H1 (cell line): ENCODE measurements around the gene CDKN2A. TPM values are rescaled to one million over a fixed set of nuclear protein-coding genes. Genes with fewer than 3 reads are reported as not detected.

Source experiments
- CTCF ChIA-PET: fragments of 300-600 bp; sonication (Branson Sonifier 250); formaldehyde crosslinking; loops from one replicate; lab custom pipeline; 2021; ENCODE audit not compliant: partially characterized antibody; lab: Charles Lee
- POLR2A ChIA-PET: fragments of 300-600 bp; sonication (Branson Sonifier 250); formaldehyde crosslinking; loops from one replicate; lab custom pipeline; 2021; ENCODE audit warnings: inconsistent platforms; ENCODE audit not compliant: partially characterized antibody; lab: Charles Lee
- DNase-seq, 2 experiments: peaks; one replicate each; pipeline versions ENCODE4 v3.0.0 to v3.0.0-alpha.2; 2010 to 2022; ENCODE audit warnings: low spot score in 2 of 2, low read depth in 1 of 2, mixed read lengths in 1 of 2
- FAIRE-seq: peaks from 2 replicates; lab custom pipeline; 2011; peaks lifted over from hg19 to GRCh38; lab: Jason Lieb, UNC
- H2AFZ ChIP-seq: 2 replicates; pipeline ENCODE4 v1.8.1; 2012; ENCODE audit warnings: low read length, inconsistent platforms
- H2AK5ac ChIP-seq: 2 replicates; pipeline ENCODE4 v1.6.1; 2013; ENCODE audit warnings: low read depth, low read length
- H2BK120ac ChIP-seq: replicated peaks from 2 replicates; pipeline ENCODE3; 2013; ENCODE audit warnings: low read depth, low read length, inconsistent platforms
- H2BK12ac ChIP-seq: 2 replicates; pipeline ENCODE4 v1.6.1; 2013; ENCODE audit warnings: low read depth, low read length
- H2BK15ac ChIP-seq: 2 replicates; pipeline ENCODE4 v1.6.1; 2013; ENCODE audit warnings: low read length
- H2BK20ac ChIP-seq: 2 replicates; pipeline ENCODE4 v1.6.1; 2013; ENCODE audit warnings: low read length
- H2BK5ac ChIP-seq: 2 replicates; pipeline ENCODE4 v1.6.1; 2013; ENCODE audit warnings: low read depth, low read length
- H3K14ac ChIP-seq: 2 replicates; pipeline ENCODE4 v1.6.1; 2013; ENCODE audit warnings: inconsistent platforms; ENCODE audit not compliant: insufficient read length
- H3K18ac ChIP-seq: 2 replicates; pipeline ENCODE4 v1.6.1; 2013; ENCODE audit warnings: low read length; ENCODE audit errors: extremely low read depth
- H3K23ac ChIP-seq: 2 replicates; pipeline ENCODE4 v1.6.1; 2013; ENCODE audit warnings: inconsistent platforms; ENCODE audit not compliant: insufficient read length
- H3K23me2 ChIP-seq: 2 replicates; pipeline ENCODE4 v1.6.1; 2013; ENCODE audit warnings: low read depth, low read length
- H3K27ac ChIP-seq: 2 replicates; pipeline ENCODE4 v1.6.1; 2011; ENCODE audit warnings: low read depth, low read length, inconsistent platforms
- H3K27me3 ChIP-seq, 4 experiments: replicated peaks in 1 of 4; 1 replicate in 1 of 4; 2 replicates in 3 of 4; pipeline versions ENCODE4 v1.6.1 to v1.8.1; 2011 to 2013; ENCODE audit warnings: low read length in 3 of 4, mild to moderate bottlenecking in 3 of 4, inconsistent platforms in 2 of 4, mixed read lengths in 2 of 4, moderate library complexity in 1 of 4; ENCODE audit not compliant: control insufficient read depth in 3 of 4, insufficient read depth in 3 of 4; ENCODE audit errors: extremely low read depth in 1 of 4
- H3K36me3 ChIP-seq, 4 experiments: 2 replicates each; pipeline versions ENCODE4 v1.6.1 to v1.8.1; 2011 to 2013; ENCODE audit warnings: mild to moderate bottlenecking in 4 of 4, low read length in 3 of 4, moderate library complexity in 2 of 4, control low read depth in 1 of 4, inconsistent platforms in 1 of 4; ENCODE audit not compliant: insufficient read depth in 4 of 4, control insufficient read depth in 2 of 4
- H3K4ac ChIP-seq: replicated peaks from 2 replicates; pipeline ENCODE3; 2013; ENCODE audit warnings: low read length, low read depth, mixed read lengths, inconsistent platforms; ENCODE audit not compliant: insufficient read length
- H3K4me1 ChIP-seq, 4 experiments: replicated peaks in 1 of 4; 1 replicate in 1 of 4; 2 replicates in 3 of 4; pipeline versions ENCODE4 v1.6.1 to v1.8.1; 2011 to 2013; ENCODE audit warnings: low read length in 3 of 4, inconsistent platforms in 2 of 4, mixed read lengths in 1 of 4; ENCODE audit not compliant: insufficient read depth in 4 of 4, control insufficient read depth in 3 of 4
- H3K4me2 ChIP-seq, 2 experiments: 2 replicates each; pipeline versions ENCODE4 v1.6.1 to v1.8.1; 2011 to 2013; ENCODE audit warnings: low read depth in 2 of 2, low read length in 2 of 2, control low read depth in 1 of 2, inconsistent platforms in 1 of 2, mild to moderate bottlenecking in 1 of 2; ENCODE audit not compliant: insufficient read depth in 1 of 2
- H3K4me3 ChIP-seq, 4 experiments: fragments of 200-600, 300-600 bp in 1 of 4; sonication (generic), shearing (Covaris generic), sonication (Bioruptor Twin) in 1 of 4; 2 replicates each; pipeline versions ENCODE4 v1.5.1 to v1.8.1; 2011 to 2016; ENCODE audit warnings: low read length in 4 of 4, low read depth in 3 of 4, control low read depth in 2 of 4, inconsistent platforms in 2 of 4, mild to moderate bottlenecking in 2 of 4, mixed read lengths in 1 of 4, moderate library complexity in 1 of 4; ENCODE audit not compliant: insufficient read depth in 2 of 4; ENCODE audit errors: extremely low read depth in 1 of 4
- H3K56ac ChIP-seq: replicated peaks from 2 replicates; pipeline ENCODE3; 2013; ENCODE audit warnings: low read depth, mild to moderate bottlenecking, mixed read lengths, low read length, inconsistent platforms; ENCODE audit not compliant: insufficient read length
- H3K79me1 ChIP-seq: 2 replicates; pipeline ENCODE4 v1.6.1; 2013; ENCODE audit warnings: low read depth, low read length, control low read depth
- H3K79me2 ChIP-seq, 2 experiments: 2 replicates each; pipeline versions ENCODE4 v1.6.1 to v1.8.1; 2012 to 2013; ENCODE audit warnings: low read length in 2 of 2, mild to moderate bottlenecking in 2 of 2, inconsistent platforms in 1 of 2; ENCODE audit not compliant: insufficient read depth in 2 of 2, control insufficient read depth in 1 of 2
- H3K9ac ChIP-seq, 4 experiments: replicated peaks in 1 of 4; 1 replicate in 1 of 4; 2 replicates in 3 of 4; pipeline versions ENCODE4 v1.6.1 to v1.8.1; 2011 to 2013; ENCODE audit warnings: low read depth in 3 of 4, low read length in 3 of 4, control low read depth in 2 of 4, mild to moderate bottlenecking in 2 of 4, moderate library complexity in 2 of 4, inconsistent platforms in 1 of 4; ENCODE audit errors: extremely low read depth in 1 of 4
- H3K9me3 ChIP-seq, 2 experiments: 2 replicates each; pipeline versions ENCODE4 v1.6.1 to v1.8.1; 2012 to 2013; ENCODE audit warnings: mild to moderate bottlenecking in 2 of 2, moderate library complexity in 2 of 2, control low read depth in 1 of 2, inconsistent platforms in 1 of 2, low read depth in 1 of 2, low read length in 1 of 2, mixed read lengths in 1 of 2; ENCODE audit not compliant: insufficient read depth in 2 of 2
- H4K20me1 ChIP-seq, 2 experiments: replicated peaks in 1 of 2; 2 replicates each; pipeline versions ENCODE3 to v1.8.1; 2011 to 2013; ENCODE audit warnings: inconsistent platforms in 2 of 2, low read length in 2 of 2, mild to moderate bottlenecking in 1 of 2; ENCODE audit not compliant: insufficient read depth in 2 of 2, control insufficient read depth in 1 of 2
- H4K5ac ChIP-seq: 2 replicates; pipeline ENCODE4 v1.6.1; 2013; ENCODE audit warnings: low read length, low read depth, mixed read lengths, inconsistent platforms; ENCODE audit not compliant: insufficient read length
- H4K8ac ChIP-seq: 2 replicates; pipeline ENCODE4 v1.8.0; 2013; ENCODE audit warnings: mild to moderate bottlenecking, moderate library complexity, low read length, inconsistent platforms; ENCODE audit not compliant: insufficient read depth; ENCODE audit errors: extremely low read depth
- H4K91ac ChIP-seq: replicated peaks from 2 replicates; pipeline ENCODE3; 2013; ENCODE audit warnings: low read length, mixed read lengths, inconsistent platforms; ENCODE audit not compliant: insufficient read length
- CBX8 ChIP-seq: fragments of 300-800, 300-1000 bp; sonication (generic); IDR thresholded peaks from 2 replicates; pipeline ENCODE4 v1.7.1; 2016; ENCODE audit warnings: low read depth, low read length, borderline replicate concordance
- CHD1 ChIP-seq: IDR thresholded peaks from 2 replicates; pipeline ENCODE4 v1.6.1; 2012; ENCODE audit warnings: low read depth, low read length, improper control_type of control experiment
- SUZ12 ChIP-seq: fragments of 200-600 bp; sonication (generic); IDR thresholded peaks from 2 replicates; pipeline ENCODE4 v1.6.1; 2012; ENCODE audit warnings: mild to moderate bottlenecking, inconsistent platforms, low read length, moderate library complexity, mixed read lengths
- TCF12 ChIP-seq: IDR thresholded peaks from 2 replicates; pipeline ENCODE4 v1.6.1; 2011; ENCODE audit warnings: low read depth, mild to moderate bottlenecking, low read length
- WGBS, 2 experiments: shearing (Covaris generic) in 1 of 2; methylation state at CpG; one replicate each; pipeline versions ENCODE4 v1.1.6 to v1.1.7; 2013 to 2015; ENCODE audit warnings: low lambda C conversion rate in 2 of 2, mixed read lengths in 2 of 2, inconsistent platforms in 1 of 2, low coverage in 1 of 2, missing lambda C conversion rate in 1 of 2; ENCODE audit not compliant: insufficient replicate concordance in 2 of 2, insufficient coverage in 1 of 2, insufficient read length in 1 of 2; ENCODE audit errors: extremely low coverage in 1 of 2, missing lambda C conversion rate in 1 of 2; 5-methylcytosine and 5-hydroxymethylcytosine counted together
- polyA plus RNA-seq, 7 experiments: library from polyadenylated mRNA; depleted of rRNA in 3 of 7; stranded (reverse) in 5 of 7; unstranded in 2 of 7; fragments of >200 nt in 5 of 7; fragments of 200-250 nt in 2 of 7; gene quantifications; 1 replicate in 5 of 7; 2 replicates in 1 of 7; 4 replicates in 1 of 7; pipeline versions ENCODE4 v1.2.1 to v1.2.3, GENCODE V29; 2011 to 2013; ENCODE audit warnings: missing spikeins in 2 of 7, mixed read lengths in 2 of 7
- total RNA-seq: library from RNA; stranded (reverse); fragmentation: NEBNext Ultra II Directional; extraction: Animal tissue kit (Norgen Biotek cat#: 25700); gene quantifications from 2 replicates; pipeline ENCODE4 v1.2.1, GENCODE V29; 2021

CDKN2A gene
- total and polyA plus RNA-seq, 2 of the 8 experiments (the other 6 are each of a cell fraction or from before 2014, with no cell fraction given), result 0.51 to 0.73 TPM

DNA sequence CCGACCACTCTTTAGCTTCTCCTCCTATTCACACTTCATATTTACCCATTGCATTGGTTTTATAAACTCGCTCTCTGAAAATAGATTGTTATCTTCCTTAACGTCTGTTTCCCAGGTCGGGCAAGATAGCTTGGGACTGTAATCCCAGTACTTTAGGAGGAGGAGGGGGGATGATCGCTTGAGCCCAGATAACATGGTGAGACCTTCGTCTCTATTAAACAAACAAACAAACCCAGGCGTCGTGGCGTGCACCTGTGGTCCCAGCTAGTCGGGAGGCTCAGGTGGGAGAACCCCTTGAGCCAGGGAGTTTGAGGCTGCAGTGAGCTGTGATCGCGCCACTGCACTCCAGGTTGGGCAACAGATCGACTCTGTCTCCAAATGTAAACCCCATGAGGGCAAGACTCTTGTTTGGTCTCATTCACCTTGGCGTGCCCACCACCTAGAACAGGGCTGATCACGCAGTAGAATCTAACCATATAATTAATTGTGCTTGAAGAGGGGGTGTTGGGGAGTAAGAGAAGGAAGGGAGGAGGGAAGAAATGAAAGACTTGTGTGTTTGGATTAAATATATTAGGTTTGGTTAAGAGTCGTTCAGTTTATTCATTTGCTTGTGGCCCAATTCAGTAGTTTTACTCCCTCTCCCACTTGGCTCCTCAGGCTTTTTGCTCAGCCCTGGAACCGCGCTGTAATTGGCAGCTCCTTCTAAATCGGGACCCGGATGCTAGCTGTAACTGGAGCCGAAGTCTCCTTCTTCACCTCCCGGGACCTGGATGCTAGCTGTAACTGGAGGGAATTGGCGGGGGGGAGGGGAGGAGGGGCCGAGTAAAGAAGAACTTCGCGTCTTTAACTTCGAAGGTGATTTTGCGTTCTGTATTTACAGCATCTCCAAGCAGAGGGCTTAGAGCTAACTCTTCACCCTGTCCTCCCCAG lies 24.9 kb downstream of the CDKN2A start:
- Histone ChIP-seq H2BK15ac (no peak overlapping the region), H3K14ac (no peak overlapping the region), H3K27me3 (peaks cover 83 to 100% (median 93%) of the 10 kb centered on the region in 4 experiments), H4K8ac (no peak overlapping the region), H3K9me3 (0 out of 4 replicates have a peak, but pooled peaks cover 0 to 3% of the 10 kb centered on the region in 2 experiments), H3K4ac (no peak overlapping the region), H4K91ac (no peak overlapping the region), H2BK120ac (no peak overlapping the region), H3K36me3 (peaks cover 0 to 8% (median 0%) of the 10 kb centered on the region in 4 experiments; a peak in 2 of 8 replicates), H3K23ac (no peak overlapping the region), H3K4me2 (peak overlapping the region in 1 of 2 experiments; percentile 53; a peak in 2 of 4 replicates), H3K4me1 (peaks cover 7 to 27% (median 14%) of the 10 kb centered on the region in 4 experiments), H3K23me2 (no peaks in the 10 kb centered on the region; the same call in 1 of the 2 replicates), H4K5ac (no peak overlapping the region), H4K20me1 (peaks cover 14 to 35% of the 10 kb centered on the region in 2 experiments), H2BK5ac (no peak overlapping the region), H3K9ac (no peak overlapping the region), H3K79me1 (no peaks in the 10 kb centered on the region), H3K4me3 (no peak overlapping the region), H3K18ac (no peak overlapping the region), H2AK5ac (no peak overlapping the region), H3K27ac (no peak overlapping the region), H2AFZ (no peak overlapping the region), H2BK12ac (no peak overlapping the region), H3K56ac (no peak overlapping the region), H2BK20ac (no peak overlapping the region), H3K79me2 (no peaks in the 10 kb centered on the region)
- TF ChIP-seq CHD1, result no peak
- TF ChIP-seq SUZ12, result peak; percentile 90; the same call in 1 of the 2 replicates
- 0 out of 2 replicates have a peak, but pooled peaks have one; percentile 17 for TF ChIP-seq TCF12
- TF ChIP-seq CBX8, result peak; percentile 19; the same call in 1 of the 2 replicates
- 11 to 100% methylated on average over 1 to 24 of the region's 28 CpGs for WGBS, 2 experiments
- FAIRE-seq, result no peak
- ChIA-PET CTCF (interaction anchor here (0.8 to 7.4 kb wide), 15 partner anchors 10 to 157 kb away, joined by 3 to 57 read pairs (median 5); partner anchors contain the start of genes CDKN2A, CDKN2B and CDKN2B-AS1), POLR2A (interaction anchor here (1.2 to 1.7 kb wide), 3 partner anchors 21 to 129 kb away, joined by 3 to 5 read pairs (median 5); partner anchors contain the start of genes CDKN2A and CDKN2B-AS1)
- DNase-seq, result no peak
